Erythroblast (primary cell): Measurements from ENCODE around the gene SERPINB4.

ENCODE experiments used
- GATA1 ChIP-seq: IDR thresholded peaks from 2 replicates; pipeline ENCODE4 v1.6.1; 2011; ENCODE audit warnings: low read depth, mild to moderate bottlenecking, control low read depth, low read length, moderate library complexity
- POLR2A ChIP-seq: IDR thresholded peaks from 2 replicates; pipeline ENCODE4 v1.6.1; 2011; ENCODE audit warnings: mild to moderate bottlenecking, low read length

GRCh38 chr18:63617915-63618234 lies 26.2 kb downstream of the SERPINB4 start:
- TF ChIP-seq POLR2A = no peak
- no peak for TF ChIP-seq GATA1
